ENCODE results near the gene DCLK2.

The DCLK2 gene

GRCh38 chr4:150070464-150071170 lies 7.6 kb upstream of the DCLK2 start:
- peak; percentile 70 for DNase-seq

DNA sequence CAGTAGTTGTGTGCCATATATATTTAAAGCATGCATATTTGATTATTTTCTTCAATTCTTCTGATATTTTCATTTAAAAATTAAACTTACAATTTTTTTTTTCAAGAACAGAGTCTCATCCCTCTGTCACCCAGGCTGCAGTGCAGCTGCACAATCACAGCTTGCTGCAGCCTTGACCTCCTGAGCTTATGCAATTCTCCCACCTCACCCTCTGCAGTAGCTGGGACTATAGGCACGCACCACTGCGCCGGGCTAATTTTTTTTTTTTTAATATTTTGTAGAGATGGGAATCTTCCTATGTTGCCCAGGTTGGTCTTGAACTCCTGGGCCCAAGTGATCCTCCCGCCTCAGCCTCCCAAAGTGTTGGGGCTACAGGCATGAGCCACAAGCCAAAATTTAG lies 5.8 kb upstream of the DCLK2 start:
- DNase-seq: no peak

DNA sequence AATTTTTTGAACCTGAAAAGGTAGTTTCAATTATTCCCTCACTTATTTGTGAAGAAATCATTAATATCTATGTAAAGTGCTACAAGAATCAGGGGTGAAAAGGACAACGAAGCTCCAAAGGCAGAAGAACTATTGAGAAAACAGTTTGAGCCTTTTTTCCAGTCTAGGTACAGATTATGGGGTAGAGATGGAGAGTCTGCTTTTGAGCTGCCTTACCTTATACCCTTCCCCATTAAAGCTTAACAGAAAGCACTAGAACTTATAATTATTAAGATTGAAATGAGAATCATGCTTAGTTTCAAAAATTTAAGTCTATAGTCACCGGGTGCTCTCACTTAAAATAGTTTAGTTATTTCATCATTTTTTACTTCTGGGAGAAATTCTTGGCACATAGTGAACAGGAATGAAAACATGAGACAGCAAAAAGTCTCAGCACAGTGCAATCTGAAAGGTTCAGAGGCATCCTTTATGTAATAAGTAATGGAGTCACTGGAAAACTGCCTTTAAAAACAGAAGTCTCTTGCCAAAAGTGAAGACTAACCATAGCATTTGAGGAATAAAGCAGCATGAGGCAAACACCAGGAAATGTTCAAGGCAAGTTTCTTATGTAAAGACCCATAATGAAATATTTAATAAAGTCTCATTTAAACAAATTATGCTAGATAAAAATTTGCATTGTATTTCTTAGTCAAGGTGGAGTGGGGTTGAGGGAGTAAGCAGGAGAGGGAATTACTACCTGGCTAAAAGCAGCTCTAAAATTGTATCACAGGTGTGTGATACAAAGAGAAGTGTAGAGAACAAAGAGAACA lies 5.1 kb upstream of the DCLK2 start:
- DNase-seq: peak; percentile 97

DNA sequence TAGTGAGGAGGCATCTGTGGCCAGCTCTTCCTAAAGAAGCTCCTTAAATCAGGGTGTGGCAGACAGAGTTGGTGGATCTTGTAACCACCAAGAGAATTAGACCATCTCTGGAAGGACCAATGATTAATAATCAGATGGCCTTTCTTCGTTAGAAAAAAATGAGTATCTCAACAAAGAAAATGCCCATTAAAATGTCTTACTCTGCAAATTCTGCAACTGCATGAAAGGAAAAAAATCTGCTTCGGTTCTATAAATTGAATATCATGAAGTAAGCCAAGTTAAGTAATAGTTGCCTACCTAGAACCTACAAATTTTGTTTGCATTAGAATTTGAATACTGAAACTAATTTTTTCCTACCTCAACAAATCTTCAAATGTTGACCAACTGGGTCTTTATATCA lies 4.2 kb upstream of the DCLK2 start:
- no peak for DNase-seq

DNA sequence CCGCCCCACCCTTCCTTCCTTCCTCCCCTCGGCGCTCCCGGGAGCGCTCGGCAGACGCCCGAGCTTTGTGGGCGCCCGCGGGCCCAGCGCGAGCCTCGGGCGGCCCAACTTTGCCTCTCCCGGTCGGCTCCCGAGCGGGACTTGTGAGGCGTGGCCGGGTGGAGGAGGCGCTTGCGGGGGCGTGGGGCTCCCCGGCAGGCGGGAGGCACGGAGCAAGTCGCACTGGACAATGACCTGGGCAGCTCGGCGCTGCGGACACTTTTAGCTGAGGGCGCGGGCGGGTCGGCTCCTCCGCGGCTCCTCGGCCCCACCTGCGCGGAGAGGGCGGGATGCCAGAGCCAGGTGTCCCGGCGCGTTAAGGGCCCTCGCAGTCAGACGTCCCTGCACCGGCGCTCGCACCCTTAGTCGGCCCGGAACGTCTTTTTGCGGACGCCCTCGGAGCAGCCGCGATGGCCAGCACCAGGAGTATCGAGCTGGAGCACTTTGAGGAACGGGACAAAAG lies 385 bp downstream of the DCLK2 start:
- no peak for DNase-seq

GRCh38 chr4:150079081-150079581 lies 886 bp downstream of the DCLK2 start:
- DNase-seq: peak; percentile 52

DNA sequence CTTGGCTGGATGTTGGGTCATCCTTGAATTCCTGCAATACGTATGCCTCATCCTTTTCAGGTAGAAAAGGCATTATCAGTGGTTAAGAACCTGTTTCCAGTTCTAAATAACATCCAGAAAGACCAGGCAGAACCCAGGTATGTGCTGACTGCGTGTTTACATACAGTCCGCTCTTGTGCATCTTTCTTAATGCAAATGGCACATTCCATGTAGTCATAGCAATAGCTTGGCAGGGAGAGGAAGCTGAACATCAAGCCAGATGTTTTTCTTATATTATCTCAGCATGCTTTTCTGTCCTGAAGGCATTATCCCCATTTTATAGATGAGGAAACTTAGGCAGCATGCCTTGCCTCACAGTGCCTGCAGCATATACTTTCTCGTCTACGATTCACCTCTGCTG lies 2.1 kb downstream of the DCLK2 start:
- peak; percentile 65 for DNase-seq

DNA sequence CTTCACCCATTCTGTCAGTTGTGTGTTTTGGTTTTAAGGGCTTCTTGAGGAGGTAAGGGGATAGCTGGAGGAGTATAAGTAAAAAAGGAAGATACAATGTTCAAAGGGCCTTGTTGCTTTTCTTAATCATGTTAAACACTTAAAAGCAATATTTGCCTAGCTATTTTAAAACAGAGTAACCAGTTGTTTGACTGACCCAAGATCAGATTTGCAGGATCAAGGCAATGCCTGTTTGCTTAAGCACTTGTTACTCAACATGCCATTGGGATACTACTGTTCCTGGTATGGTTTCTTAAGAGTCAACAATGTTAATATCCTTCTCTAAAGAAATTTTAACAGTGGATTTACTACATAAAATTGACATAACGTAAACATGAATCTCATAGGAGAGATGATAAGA lies 2.6 kb downstream of the DCLK2 start:
- DNase-seq: no peak

- no peak for DNase-seq
Measured at GRCh38 chr4:150082241-150082640, 4.0 kb downstream of the DCLK2 start.

GRCh38 chr4:150087006-150087405 lies 8.8 kb downstream of the DCLK2 start:
- no peak for DNase-seq

DNA sequence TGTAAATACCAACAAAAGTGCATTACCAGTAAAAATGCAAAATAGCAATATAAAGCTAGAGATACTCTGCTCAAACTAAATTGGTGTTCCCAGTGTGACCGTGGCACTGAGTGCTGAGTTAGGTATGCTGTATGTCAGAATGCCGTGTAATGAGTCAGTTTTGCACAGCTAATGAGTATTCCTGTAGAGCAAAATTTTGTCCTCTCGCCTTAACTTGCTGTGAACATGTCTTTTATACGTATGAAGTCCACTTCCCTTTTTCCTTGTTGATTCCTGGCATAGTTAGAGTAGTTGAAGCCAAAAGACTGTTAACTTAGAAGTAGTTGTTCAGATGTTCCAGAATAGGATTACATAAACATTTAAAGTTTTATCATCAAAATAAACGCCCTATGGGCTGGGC lies 11.5 kb downstream of the DCLK2 start:
- DNase-seq: no peak

GRCh38 chr4:150090836-150091235 lies 12.6 kb downstream of the DCLK2 start:
- DNase-seq: peak; percentile 26

GRCh38 chr4:150094676-150095075 lies 16.4 kb downstream of the DCLK2 start:
- DNase-seq: no peak

DNA sequence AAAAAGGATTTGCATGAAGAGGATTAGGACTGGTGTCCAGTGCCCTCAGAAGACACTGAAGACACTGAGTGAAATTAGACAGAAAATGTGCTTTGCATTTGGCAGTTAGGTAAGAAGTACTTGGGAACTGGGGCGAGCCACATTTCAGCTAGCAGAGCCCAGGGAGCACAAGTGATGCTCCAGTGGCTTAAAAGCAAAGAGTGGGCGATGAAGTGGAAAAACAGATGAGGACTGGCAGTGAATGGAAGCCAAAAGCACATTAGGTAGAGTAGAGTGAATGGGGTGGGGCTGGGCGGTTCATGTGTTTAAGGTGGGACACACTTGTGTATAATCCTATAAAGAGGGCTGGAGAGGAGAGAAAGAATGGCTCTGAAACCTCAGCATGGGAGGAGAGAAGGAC lies 18.4 kb downstream of the DCLK2 start:
- no peak for DNase-seq

- DNase-seq: peak; percentile 30
Measured at GRCh38 chr4:150098214-150098613, 20.0 kb downstream of the DCLK2 start.

GRCh38 chr4:150104404-150105027 lies 26.3 kb downstream of the DCLK2 start:
- peak; percentile 40 for DNase-seq

DNA sequence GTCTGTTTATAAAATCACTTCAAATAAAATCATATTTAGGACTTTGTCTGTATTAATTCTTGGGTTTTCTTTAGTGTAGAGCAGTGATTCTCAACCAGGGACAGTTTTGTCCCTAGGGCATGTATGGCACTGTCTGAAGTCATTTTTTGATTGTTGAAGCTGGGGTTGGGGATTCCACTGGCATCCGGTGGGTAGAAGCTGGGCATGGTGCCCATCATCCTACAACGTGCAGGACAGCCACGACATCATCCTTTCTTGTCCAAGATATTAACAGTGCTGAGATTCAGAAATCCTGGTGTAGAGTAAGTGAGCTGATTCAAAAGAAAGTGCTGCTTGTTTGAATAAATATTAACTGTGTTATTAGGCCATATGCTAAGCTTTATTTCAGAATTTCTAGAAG lies 28.6 kb downstream of the DCLK2 start:
- DNase-seq: no peak

GRCh38 chr4:150108691-150109090 lies 30.4 kb downstream of the DCLK2 start:
- DNase-seq: peak; percentile 37

DNA sequence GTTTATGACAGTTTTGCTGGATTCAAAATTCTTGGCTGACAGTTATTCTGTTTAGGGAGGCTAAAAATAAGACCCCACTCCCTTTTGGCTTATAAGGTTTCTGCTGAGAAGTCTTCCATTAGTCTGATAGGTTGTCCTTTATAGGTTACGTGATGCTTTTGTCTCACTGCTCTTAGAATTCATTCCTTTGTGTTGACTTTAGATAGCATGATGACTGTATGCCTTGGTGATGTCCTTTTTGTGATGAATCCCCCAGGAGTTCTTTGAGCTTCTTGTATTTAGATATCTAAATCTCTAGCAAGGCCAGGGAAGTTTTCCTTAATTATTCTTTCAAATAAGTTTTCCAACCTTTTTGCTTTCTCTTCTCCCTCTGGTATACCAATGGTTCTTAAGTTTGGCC lies 36.4 kb downstream of the DCLK2 start:
- no peak for DNase-seq

GRCh38 chr4:150115851-150116250 lies 37.6 kb downstream of the DCLK2 start:
- no peak for DNase-seq

DNA sequence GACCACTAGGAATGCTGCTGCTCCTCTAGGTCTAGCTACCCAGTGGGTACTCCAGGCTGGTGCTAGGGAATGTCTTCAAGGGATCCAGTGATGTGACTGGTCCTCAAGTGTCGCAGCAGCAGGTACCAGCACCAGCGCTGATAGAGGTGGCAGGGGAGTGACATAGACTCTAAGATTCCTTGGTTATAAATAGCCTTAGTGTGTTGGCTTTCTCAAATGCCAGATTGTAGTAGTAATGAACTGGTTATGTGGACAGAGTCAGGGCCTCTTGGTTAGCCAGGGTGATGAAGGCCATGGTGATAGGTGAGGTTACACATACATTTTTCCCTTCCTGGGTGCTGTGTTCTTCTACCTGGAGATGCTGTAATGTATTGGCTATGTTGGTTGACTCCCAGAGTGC lies 38.3 kb downstream of the DCLK2 start:
- no peak for DNase-seq

GRCh38 chr4:150117094-150117493 lies 38.8 kb downstream of the DCLK2 start:
- DNase-seq: no peak

- no peak for DNase-seq
Measured at GRCh38 chr4:150117629-150118028, 39.4 kb downstream of the DCLK2 start.

Data from fibroblast of skin of scalp (primary cell).